ENCODE results near the gene FRAS1. TPM values are rescaled to one million over a fixed set of nuclear protein-coding genes. Genes with fewer than 3 reads are reported as not detected.

The FRAS1 gene
- total and polyA plus RNA-seq, 2 of the 8 experiments (the other 6 are each of a cell fraction or from before 2014, with no cell fraction given): 38.5 to 109 TPM

DNA sequence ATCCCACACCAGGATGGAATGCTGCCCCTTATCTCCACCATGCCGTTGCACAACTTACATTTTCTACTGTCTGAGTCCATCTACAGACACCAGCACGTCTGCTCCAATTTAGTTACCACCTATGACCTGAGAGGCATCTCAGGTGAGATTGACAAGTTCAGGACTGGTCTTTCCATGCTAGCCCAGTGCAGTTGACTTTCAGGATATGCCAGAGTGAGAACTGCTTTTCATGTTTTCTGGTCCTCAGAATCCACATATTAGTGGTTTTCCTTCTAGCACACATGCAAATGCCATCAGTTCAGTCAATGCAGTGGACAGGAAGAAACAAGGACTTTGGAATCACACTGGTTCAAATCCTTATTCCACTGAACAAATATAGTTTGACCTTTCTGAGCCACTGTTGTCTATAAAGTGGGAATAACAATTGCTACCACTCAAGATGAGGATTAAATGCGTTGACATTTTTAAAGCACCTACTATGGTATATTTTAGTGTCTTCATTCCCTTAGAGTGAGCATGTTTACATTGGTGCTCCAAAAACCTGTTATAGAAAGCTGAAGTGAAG is 456.4 kb downstream of the FRAS1 start:
- no peak overlapping the region for H4K5ac ChIP-seq (ENCODE audit: insufficient read length, low read depth, low read length)
- H3K9me3 ChIP-seq (ENCODE audit: insufficient read depth in 2 of 2, low read depth in 1 of 2, low read length in 1 of 2): no peaks in the 10 kb centered on the region
- H3K4ac ChIP-seq (replicated peaks; ENCODE audit: insufficient read length, low read depth, low read length): no peak overlapping the region
- H3K27me3 ChIP-seq (replicated peaks in 1 of 4; ENCODE audit: control insufficient read depth in 3 of 4, extremely low read depth in 1 of 4, insufficient read depth in 3 of 4, low read length in 3 of 4): no peaks in the 10 kb centered on the region
- no peak overlapping the region for H2BK20ac ChIP-seq (ENCODE audit: low read length)
- no peak overlapping the region for H2AK5ac ChIP-seq (ENCODE audit: low read depth, low read length)
- H4K8ac ChIP-seq (ENCODE audit: extremely low read depth, insufficient read depth, low read length): no peak overlapping the region
- no peaks in the 10 kb centered on the region for H3K4me1 ChIP-seq (replicated peaks in 1 of 4; ENCODE audit: control insufficient read depth in 3 of 4, insufficient read depth in 4 of 4, low read length in 3 of 4)
- no peak overlapping the region for H3K18ac ChIP-seq (ENCODE audit: extremely low read depth, low read length)
- ChIA-PET POLR2A (ENCODE audit: partially characterized antibody) (no interaction called here), CTCF (ENCODE audit: partially characterized antibody) (interaction anchor here (0.5 to 1.7 kb wide), 5 partner anchors 9 to 866 kb away, joined by 3 to 4 read pairs (median 3); no protein-coding TSS in a partner anchor)
- no peak for FAIRE-seq
- no peaks in the 10 kb centered on the region for H3K23me2 ChIP-seq (ENCODE audit: low read depth, low read length)
- H3K56ac ChIP-seq (replicated peaks; ENCODE audit: insufficient read length, low read depth, low read length): no peak overlapping the region
- peaks cover 0 to 2% of the 10 kb centered on the region in 2 experiments for H4K20me1 ChIP-seq (replicated peaks in 1 of 2; ENCODE audit: control insufficient read depth in 1 of 2, insufficient read depth in 2 of 2, low read length in 2 of 2)
- no peak overlapping the region for H3K4me3 ChIP-seq (ENCODE audit: extremely low read depth in 1 of 4, insufficient read depth in 2 of 4, low read depth in 3 of 4, low read length in 4 of 4)
- no peak for DNase-seq (ENCODE audit: low read depth in 1 of 2, low spot score in 2 of 2)
- no peak overlapping the region for H3K9ac ChIP-seq (replicated peaks in 1 of 4; ENCODE audit: extremely low read depth in 1 of 4, low read depth in 3 of 4, low read length in 3 of 4)
- H2BK5ac ChIP-seq (ENCODE audit: low read depth, low read length): no peak overlapping the region
- H3K23ac ChIP-seq (ENCODE audit: insufficient read length): no peak overlapping the region
- H3K36me3 ChIP-seq (ENCODE audit: control insufficient read depth in 2 of 4, insufficient read depth in 4 of 4, low read length in 3 of 4): peaks cover 10 to 54% (median 42%) of the 10 kb centered on the region in 4 experiments
- H4K91ac ChIP-seq (replicated peaks; ENCODE audit: insufficient read length, low read length): no peak overlapping the region
- no peak for TF ChIP-seq SP4 (IDR thresholded peaks at IDR 0.05; ENCODE audit: low read length)
- TF ChIP-seq POLR2A (IDR thresholded peaks at IDR 0.05; ENCODE audit: control extremely low read depth in 1 of 2, low read depth in 2 of 2, low read length in 2 of 2): no peak
- no peak for TF ChIP-seq SUZ12 (IDR thresholded peaks at IDR 0.05; ENCODE audit: low read length)
- TF ChIP-seq GABPA (IDR thresholded peaks at IDR 0.05; ENCODE audit: borderline replicate concordance, insufficient read depth, low read length): no peak
- no peak for TF ChIP-seq SRF (IDR thresholded peaks at IDR 0.05; ENCODE audit: low read depth, low read length)
- TF ChIP-seq BACH1 (IDR thresholded peaks at IDR 0.05; ENCODE audit: low read length): no peak
- TF ChIP-seq SP1 (IDR thresholded peaks at IDR 0.05; ENCODE audit: low read depth, low read length): no peak
- TF ChIP-seq EP300 (IDR thresholded peaks at IDR 0.05; ENCODE audit: borderline replicate concordance in 1 of 2, low read depth in 2 of 2, low read length in 2 of 2): no peak
- TF ChIP-seq EZH2 (IDR thresholded peaks at IDR 0.05; ENCODE audit: low read depth, low read length, severe bottlenecking): no peak
- no peak overlapping the region for H3K27ac ChIP-seq (ENCODE audit: low read depth, low read length)
- H3K79me2 ChIP-seq (ENCODE audit: control insufficient read depth in 1 of 2, insufficient read depth in 2 of 2, low read length in 2 of 2): no peaks in the 10 kb centered on the region
- no peak overlapping the region for H2BK12ac ChIP-seq (ENCODE audit: low read depth, low read length)
- 94% methylated on average over 3 of the region's 3 CpGs; no CpG with 5 or more reads in 1 of the 2 experiments for WGBS, 2 experiments (ENCODE audit: extremely low coverage in 1 of 2, insufficient coverage in 1 of 2, insufficient read length in 1 of 2, insufficient replicate concordance in 2 of 2, low coverage in 1 of 2, low lambda C conversion rate in 2 of 2, missing lambda C conversion rate in 1 of 2)
- H3K14ac ChIP-seq (ENCODE audit: insufficient read length): no peak overlapping the region
- H3K4me2 ChIP-seq (ENCODE audit: insufficient read depth in 1 of 2, low read depth in 2 of 2, low read length in 2 of 2): no peak overlapping the region
- no peak overlapping the region for H2BK120ac ChIP-seq (replicated peaks; ENCODE audit: low read depth, low read length)
- no peak overlapping the region for H2AFZ ChIP-seq (ENCODE audit: low read length)
- no peak overlapping the region for H2BK15ac ChIP-seq (ENCODE audit: low read length)
- H3K79me1 ChIP-seq (ENCODE audit: low read depth, low read length): no peaks in the 10 kb centered on the region; the same call in 1 of the 2 replicates

Data from H1 (cell line).